MV-4-11 (cell line): ENCODE data around the gene ZNF74.
"Not testable (repeated sequence)": the region's sequence is repeated elsewhere in the genome, so short reads cannot be mapped to it uniquely, and the experiment has no call there.

Experiments used
- DNase-seq: peaks from one replicate; lab custom pipeline; 2025; lab: John Stamatoyannopoulos, UW

Gene ZNF74

DNA sequence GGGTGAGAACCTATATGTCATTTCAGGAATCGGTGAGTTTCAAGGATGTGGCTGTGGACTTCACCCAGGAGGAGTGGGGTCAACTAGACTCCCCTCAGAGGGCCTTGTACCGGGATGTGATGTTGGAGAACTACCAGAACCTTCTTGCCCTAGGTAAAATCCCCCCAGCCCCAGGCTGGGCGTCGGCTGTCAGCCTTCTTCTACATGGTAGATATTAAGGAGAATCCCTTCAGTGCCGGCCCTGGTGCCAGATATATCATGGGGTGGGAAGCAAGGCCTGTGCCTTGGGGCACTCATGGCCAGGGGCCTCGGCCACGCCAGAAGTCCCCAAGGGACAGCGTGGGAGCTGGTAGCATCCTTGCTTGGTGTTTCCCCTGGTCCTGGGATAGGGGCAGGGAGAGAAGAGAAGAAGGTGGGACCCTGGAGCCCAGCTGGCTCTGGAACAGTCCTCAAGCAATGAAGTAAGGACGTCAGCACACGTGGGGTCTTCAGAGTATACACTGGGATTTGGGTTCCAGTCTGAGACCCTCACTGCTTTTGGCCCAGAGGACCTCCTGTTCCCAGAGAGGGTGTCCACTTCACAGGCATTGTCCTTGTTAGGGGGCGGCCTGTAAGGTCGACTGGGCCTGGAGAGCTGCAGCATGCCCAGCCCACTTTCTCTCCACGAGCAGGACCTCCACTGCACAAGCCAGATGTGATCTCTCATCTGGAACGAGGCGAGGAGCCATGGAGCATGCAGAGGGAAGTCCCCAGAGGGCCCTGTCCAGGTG lies 6.8 kb downstream of the ZNF74 start:
- DNase-seq, result no peak

- no peak for DNase-seq
Measured at GRCh38 chr22:20401376-20402014, 7.5 kb downstream of the ZNF74 start.

DNA sequence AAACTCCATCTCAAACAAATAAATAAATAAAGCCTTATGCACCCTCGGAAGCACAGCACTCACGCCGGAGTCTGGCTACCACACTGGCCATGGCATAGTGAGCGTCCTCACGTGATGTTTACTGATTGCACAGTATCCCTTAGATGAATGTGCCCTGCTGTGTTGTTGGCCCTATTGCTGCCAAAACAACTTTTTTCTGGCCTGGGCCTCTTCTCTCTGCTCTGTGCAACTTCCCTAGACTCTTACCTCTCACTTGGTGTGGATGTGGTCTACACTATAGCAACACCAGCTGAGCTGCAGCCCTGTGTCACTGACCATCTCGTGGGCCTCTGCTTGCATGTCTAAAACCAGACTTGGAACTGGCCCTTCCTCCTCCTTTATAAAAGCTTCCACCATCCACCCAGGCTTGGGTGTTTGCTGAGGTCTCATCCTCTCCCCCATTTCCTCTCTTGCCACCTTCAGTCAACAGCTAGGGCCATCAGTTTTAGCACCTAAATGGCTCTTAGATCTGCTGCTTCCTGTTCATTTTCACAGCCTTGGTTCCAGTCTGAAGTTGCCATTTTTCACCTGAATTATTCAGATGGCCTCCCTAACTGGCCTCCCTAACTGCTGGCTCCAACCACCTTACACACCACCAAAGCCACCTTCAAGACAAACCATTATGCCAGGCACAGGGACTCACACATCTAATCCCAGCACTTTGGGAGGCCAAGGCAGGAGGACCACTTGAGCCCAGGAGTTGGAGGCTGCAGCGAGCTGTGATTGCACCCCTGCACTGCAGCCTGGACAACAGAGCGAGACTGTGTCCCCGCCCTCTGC lies 9.2 kb downstream of the ZNF74 start:
- no peak for DNase-seq

DNA sequence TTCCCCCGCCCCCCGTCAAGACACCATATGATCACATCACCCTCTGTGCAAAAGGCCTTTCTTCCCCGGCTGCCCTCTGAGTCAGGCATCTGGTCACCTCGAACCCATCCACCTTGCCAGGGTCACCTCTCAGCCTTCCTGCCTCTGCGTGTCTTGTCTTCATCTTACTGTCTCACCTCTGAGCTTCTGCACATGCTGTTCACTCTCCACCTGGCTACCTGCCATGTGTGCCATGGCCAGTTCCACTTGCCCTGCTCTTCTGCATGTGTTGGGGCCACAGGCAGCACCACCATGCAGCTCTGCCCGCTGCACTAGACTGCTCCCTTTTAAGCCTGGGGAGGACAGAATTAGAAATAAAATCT lies 9.8 kb downstream of the ZNF74 start:
- DNase-seq, result no peak

GRCh38 chr22:20404881-20405280 lies 10.9 kb downstream of the ZNF74 start:
- DNase-seq, result no peak

GRCh38 chr22:20405291-20405930 lies 11.5 kb downstream of the ZNF74 start:
- no peak for DNase-seq

DNA sequence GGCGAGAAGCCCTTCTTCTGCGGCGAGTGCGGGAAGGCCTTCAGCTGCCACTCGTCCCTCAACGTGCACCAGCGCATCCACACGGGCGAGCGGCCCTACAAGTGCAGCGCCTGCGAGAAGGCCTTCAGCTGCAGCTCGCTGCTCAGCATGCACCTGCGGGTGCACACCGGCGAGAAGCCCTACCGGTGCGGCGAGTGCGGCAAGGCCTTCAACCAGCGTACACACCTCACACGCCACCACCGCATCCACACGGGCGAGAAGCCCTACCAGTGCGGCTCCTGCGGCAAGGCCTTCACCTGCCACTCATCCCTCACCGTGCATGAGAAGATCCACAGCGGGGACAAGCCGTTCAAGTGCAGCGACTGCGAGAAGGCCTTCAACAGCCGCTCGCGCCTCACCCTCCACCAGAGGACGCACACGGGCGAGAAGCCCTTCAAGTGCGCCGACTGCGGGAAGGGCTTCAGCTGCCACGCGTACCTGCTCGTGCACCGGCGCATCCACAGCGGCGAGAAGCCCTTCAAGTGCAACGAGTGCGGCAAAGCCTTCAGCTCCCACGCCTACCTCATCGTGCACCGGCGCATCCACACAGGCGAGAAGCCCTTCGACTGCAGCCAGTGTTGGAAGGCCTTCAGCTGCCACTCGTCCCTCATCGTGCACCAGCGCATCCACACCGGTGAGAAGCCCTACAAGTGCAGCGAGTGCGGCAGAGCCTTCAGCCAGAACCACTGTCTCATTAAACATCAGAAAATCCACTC lies 12.2 kb downstream of the ZNF74 start:
- no peak for DNase-seq

DNA sequence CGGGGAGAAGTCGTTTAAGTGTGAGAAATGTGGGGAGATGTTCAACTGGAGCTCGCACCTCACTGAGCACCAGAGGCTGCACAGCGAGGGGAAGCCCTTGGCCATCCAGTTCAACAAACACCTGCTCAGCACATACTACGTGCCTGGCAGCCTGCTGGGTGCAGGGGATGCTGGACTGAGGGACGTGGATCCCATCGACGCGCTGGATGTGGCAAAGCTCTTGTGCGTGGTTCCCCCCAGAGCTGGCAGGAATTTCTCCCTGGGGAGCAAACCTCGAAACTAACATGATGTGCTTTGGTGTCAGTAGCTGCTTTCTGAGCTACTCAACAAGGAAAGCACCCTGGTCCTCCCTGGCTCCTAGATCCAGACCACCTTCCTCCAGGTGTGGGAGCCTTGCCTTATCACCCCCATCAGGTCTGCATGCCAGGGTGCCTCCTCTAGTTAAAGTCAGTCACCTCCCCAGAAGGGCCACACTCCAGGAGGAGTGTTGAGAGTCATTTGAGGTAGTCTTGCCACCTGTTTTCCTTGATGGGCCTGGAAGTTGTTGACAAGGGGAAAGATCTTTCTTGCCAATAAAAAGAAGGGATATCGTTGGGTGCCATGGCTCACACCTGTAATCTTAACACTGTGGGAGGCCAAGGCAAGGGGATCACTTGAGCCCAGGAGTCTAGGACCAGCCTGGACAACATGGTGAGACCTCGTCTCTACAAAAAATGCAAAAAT lies 12.9 kb downstream of the ZNF74 start:
- DNase-seq, result no peak

GRCh38 chr22:20407829-20408228 lies 13.9 kb downstream of the ZNF74 start:
- no peak for DNase-seq

- no peak for DNase-seq
Measured at GRCh38 chr22:20408891-20409290, 14.9 kb downstream of the ZNF74 start.

- DNase-seq, result not testable (repeated sequence)
Measured at GRCh38 chr22:20409385-20409784, 15.4 kb downstream of the ZNF74 start.

- DNase-seq, result peak; percentile 27
Measured at GRCh38 chr22:20412474-20413216, 18.7 kb downstream of the ZNF74 start.

- DNase-seq, result no peak
Measured at GRCh38 chr22:20413217-20414058, 19.5 kb downstream of the ZNF74 start.

DNA sequence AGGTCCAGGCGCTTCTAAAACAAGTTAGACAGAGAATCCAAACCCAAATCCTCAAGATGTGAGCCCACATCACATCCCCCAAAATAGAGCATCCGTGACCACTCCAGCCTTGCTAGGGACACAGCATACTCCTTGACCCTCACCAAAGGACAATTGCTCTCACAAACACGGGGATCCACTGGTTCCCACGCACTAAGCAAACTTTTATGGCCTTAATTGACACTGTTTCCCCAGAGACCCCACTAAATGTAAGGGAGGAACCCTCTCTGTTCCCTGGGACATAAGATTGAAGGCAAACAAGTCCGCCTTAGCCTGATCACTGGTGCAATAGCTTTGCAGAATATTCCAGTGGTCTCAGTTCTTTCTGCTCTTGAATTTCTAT lies 20.1 kb downstream of the ZNF74 start:
- DNase-seq, result no peak

- DNase-seq, result no peak
Measured at GRCh38 chr22:20414450-20414849, 20.5 kb downstream of the ZNF74 start.

DNA sequence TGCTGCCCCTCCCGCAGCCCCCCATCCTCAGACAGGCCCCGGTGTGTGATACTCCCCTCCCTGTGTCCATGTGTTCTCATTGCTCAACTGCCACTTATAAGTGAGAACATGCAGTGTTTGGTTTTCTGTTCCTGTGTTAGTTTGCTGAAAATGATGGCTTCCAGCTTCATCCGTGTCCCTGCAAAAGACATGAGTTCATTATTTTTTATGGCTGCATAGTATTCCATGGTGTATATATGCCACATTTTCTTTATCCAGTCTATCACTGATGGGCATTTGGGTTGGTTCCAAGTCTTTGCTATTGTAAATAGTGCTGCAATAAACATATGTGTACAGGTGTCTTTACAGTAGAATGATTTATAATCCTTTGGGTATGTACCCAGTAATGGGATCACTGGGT lies 21.3 kb downstream of the ZNF74 start:
- not testable (repeated sequence) for DNase-seq

- DNase-seq, result not testable (repeated sequence)
Measured at GRCh38 chr22:20415699-20416098, 21.7 kb downstream of the ZNF74 start.

- DNase-seq, result peak; percentile 34
Measured at GRCh38 chr22:20418211-20418788, 24.3 kb downstream of the ZNF74 start.

DNA sequence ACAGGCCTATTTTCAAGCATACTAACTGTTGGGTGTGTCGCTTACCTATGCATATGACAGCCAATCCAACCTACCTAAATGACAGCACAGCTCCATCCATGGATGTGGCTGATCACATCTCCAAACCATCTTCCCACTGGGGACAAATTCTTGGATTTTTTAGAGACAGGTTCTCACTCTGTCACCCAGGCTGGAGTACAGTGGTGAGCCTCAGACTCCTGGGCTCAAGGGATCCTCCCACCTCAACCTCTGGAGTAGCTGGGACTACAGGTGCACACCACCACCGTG lies 25.7 kb downstream of the ZNF74 start:
- DNase-seq, result no peak
